RWPE1 (cell line): Measurements from ENCODE around the gene CD46.

Experiments
- CTCF ChIA-PET: fragments of 350-600 bp; sonication (Branson Sonifier 250); formaldehyde crosslinking; extraction: SDS; loops from one replicate; lab custom pipeline; 2021; lab: Yijun Ruan, JAX
- POLR2A ChIA-PET: fragments of 400-600 bp; formaldehyde crosslinking; extraction: SDS; loops from one replicate; lab custom pipeline; 2020; ENCODE audit warnings: antibody characterized with exemption; ENCODE audit not compliant: low non-redundant PET; lab: Yijun Ruan, JAX
- DNase-seq: peaks from one replicate; pipeline ENCODE4 v3.0.0; 2012; ENCODE audit warnings: low spot score
- H3K27ac ChIP-seq: fragments of 450-650 bp; 2 replicates; pipeline ENCODE4 v1.5.1; 2017
- CTCF ChIP-seq: fragments of 450-650 bp; conservative IDR thresholded peaks from 2 replicates; pipeline ENCODE4 v1.5.1; 2017; ENCODE audit warnings: low read depth, mild to moderate bottlenecking

Gene CD46

GRCh38 chr1:207789386-207789785 is 37.5 kb downstream of the CD46 start:
- POLR2A ChIA-PET = no interaction called here

GRCh38 chr1:207789792-207790787 is 38.2 kb downstream of the CD46 start:
- no peak for DNase-seq
- no peak for TF ChIP-seq CTCF
- H3K27ac ChIP-seq = no peak overlapping the region
- POLR2A ChIA-PET = no interaction called here
- CTCF ChIA-PET = no interaction called here

More at GRCh38 chr1:207789386-207789785, 37.5 kb downstream of the CD46 start:
- DNase-seq = no peak
- no peak overlapping the region for H3K27ac ChIP-seq
- no peak for TF ChIP-seq CTCF
- CTCF ChIA-PET = interaction anchor here (1.0 kb wide), 1 partner anchor 8 kb away, joined by 3 read pairs; no protein-coding TSS in a partner anchor

- TF ChIP-seq CTCF = no peak
- POLR2A ChIA-PET = no interaction called here
- H3K27ac ChIP-seq = no peak overlapping the region
- no peak for DNase-seq
- CTCF ChIA-PET = interaction anchor here (1.6 kb wide), 1 partner anchor 14 kb away, joined by 3 read pairs; no protein-coding TSS in a partner anchor
These were observed 39.4 kb downstream of the CD46 start for GRCh38 chr1:207791290-207791689.

- POLR2A ChIA-PET = no interaction called here
- CTCF ChIA-PET = no interaction called here
- H3K27ac ChIP-seq = no peak overlapping the region
- no peak for TF ChIP-seq CTCF
- no peak for DNase-seq
These were observed 41.5 kb downstream of the CD46 start for GRCh38 chr1:207793327-207793726.

- no peak for DNase-seq
- CTCF ChIA-PET = interaction anchor here (0.5 kb wide), 1 partner anchor 40 kb away, joined by 3 read pairs; no protein-coding TSS in a partner anchor
These were observed 43.0 kb downstream of the CD46 start for GRCh38 chr1:207794861-207795260.

More at GRCh38 chr1:207794861-207795260, 43.0 kb downstream of the CD46 start:
- no peak overlapping the region for H3K27ac ChIP-seq
- TF ChIP-seq CTCF = no peak
- POLR2A ChIA-PET = no interaction called here
